SKM-1 (cell line): ENCODE measurements around the gene LRP11.
"Not testable (repeated sequence)": the region's sequence is repeated elsewhere in the genome, so short reads cannot be mapped to it uniquely, and the experiment has no call there.

ENCODE experiments used
- DNase-seq: peaks from one replicate; lab custom pipeline; 2025; ENCODE audit not compliant: unreplicated experiment; lab: John Stamatoyannopoulos, UW

The LRP11 gene

DNA sequence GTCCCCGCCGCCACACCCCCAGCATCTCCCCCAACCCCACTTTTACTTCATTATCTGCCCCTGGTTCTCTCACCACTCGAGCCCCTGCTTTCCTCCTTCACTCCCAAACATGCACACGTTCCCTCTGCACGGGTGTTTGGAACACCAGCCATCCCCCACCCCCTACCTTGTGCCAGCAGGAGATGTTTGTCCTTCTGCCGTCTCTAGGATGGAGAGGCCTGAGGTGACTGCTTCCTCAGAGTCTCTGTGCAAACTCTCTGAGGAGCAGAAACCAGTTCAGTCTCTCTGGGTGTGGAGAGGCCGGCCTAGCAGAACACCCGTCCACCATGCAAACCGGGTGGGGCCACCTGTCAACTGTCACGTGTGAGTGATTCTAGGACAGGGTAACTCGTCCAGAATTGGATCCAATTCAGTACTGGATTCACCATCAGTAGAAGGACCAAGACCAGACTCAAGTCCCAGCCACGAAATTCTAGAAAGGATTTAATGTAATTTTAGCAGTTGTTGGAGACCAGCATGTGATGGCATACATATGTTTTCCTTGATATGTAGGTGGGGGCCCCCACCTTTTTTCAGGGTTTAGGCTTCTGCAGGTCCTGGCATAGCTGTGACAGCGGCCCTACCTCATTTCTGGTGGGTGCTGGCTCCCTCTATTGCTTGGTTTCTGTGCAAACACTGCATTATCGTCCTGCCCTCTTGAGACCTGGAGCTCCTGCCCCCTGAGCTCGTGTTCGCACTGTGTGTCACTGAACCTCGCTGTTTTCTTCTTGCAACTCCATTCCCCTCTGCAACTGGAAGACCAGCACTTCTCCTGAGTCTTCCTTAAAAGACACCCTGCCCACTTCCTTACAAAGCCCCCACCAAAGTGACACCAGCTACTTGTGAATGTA is 33.9 kb upstream of the LRP11 start, which contains the start of gene RAET1E:
Gene RAET1E (minus strand): TSS at position 259 of the 890 bp plus-strand sequence. CDS start 7,212 bp downstream, outside the sequence.
- DNase-seq = no peak

- no peak for DNase-seq
Measured at GRCh38 chr6:149897015-149897697, 33.0 kb upstream of the LRP11 start.

GRCh38 chr6:149896491-149896890 is 32.3 kb upstream of the LRP11 start:
- DNase-seq = no peak

GRCh38 chr6:149895833-149896271 is 31.7 kb upstream of the LRP11 start:
- no peak for DNase-seq

DNA sequence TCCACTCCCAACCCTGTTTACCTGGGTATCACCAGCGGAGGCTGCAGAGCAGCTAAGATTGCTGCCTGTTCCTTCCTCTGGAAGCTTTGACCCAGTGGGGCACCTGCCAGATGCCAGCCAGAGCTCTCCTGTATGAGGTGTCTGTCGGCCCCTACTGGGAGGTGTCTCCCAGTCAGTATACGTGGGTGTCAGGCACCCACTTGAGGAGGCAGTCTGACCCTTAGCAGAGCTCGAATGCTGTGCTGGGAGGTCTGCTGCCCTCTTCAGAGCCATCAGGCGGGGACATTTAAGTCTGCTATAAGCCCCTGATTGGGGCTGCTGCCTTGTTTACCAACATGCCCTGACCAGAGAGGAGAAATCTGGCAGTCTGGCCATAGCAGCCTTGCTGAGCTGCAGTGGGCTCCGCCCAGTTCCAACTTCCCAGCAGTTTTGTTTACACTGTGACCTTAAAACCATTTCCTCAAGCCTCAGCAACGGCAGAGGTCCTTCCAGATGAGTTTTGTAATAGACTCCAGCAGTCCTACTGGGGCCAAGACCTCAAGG is 31.0 kb upstream of the LRP11 start:
- DNase-seq = no peak

DNA sequence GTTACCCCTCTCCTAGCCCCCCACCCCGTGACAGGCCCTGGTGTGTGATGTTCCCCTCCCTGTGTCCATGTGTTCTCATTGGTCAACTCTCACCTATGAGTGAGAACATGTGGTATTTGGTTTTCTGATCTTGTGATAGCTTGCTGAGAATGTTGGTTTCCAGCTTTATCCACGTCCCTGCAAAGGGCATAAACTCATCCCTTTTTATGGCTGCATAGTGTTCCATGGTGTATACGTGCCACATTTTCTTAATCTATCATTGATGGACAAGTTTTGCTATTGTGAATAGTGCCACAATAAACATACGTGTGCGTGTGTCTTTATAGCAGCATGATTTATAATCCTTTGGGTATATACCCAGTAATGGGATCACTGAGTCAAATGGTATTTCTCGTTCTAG is 27.7 kb upstream of the LRP11 start:
- DNase-seq = not testable (repeated sequence)

- no peak for DNase-seq
Measured at GRCh38 chr6:149891259-149891658, 27.1 kb upstream of the LRP11 start.

DNA sequence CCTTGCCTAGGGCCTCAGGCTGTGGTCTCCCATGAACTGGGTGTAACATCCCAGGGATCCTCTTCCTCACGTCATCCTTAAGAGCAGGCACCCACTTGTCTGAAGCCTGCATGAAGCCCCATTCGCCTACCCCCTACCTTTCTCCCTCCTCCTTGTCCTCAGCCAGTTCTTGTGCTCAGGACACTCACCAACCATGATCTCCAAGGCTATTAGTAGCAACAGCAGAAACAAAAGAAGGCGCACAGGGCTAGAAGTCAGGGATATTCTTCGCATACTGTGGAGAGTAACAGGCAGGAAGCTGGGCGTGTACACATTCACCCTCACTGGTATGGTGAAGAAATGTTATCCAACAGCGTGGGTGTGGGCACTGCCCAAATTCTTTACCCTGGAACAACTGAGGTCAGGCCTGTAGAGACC is 26.5 kb upstream of the LRP11 start:
- no peak for DNase-seq

GRCh38 chr6:149889326-149889725 is 25.2 kb upstream of the LRP11 start:
- no peak for DNase-seq

- DNase-seq = no peak
Measured at GRCh38 chr6:149888659-149889058, 24.5 kb upstream of the LRP11 start.

GRCh38 chr6:149888093-149888492 is 23.9 kb upstream of the LRP11 start:
- no peak for DNase-seq

DNA sequence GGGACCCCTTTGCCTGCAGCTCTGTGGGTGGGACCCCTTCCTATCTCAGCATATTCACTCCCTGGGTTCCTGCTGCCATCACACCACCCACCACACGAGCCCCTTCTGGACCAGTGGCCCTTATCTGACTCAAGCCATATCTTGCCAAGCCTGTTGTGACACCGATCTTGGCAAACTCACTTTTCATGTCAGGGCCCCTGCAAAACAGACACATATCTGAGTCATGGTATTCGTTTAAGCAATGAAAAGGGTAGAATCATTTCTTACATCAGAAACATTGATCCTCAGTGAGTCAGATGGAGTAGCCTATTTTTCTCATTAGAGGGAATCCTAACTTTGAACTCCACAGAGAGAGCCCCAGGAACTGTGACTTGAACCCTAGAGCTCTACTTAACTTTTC is 23.2 kb upstream of the LRP11 start:
- DNase-seq = no peak

- no peak for DNase-seq
Measured at GRCh38 chr6:149885888-149886287, 21.7 kb upstream of the LRP11 start.

GRCh38 chr6:149884617-149885016 is 20.5 kb upstream of the LRP11 start:
- no peak for DNase-seq

- DNase-seq = no peak
Measured at GRCh38 chr6:149884215-149884614, 20.1 kb upstream of the LRP11 start.

GRCh38 chr6:149881860-149882259 is 17.7 kb upstream of the LRP11 start:
- no peak for DNase-seq

DNA sequence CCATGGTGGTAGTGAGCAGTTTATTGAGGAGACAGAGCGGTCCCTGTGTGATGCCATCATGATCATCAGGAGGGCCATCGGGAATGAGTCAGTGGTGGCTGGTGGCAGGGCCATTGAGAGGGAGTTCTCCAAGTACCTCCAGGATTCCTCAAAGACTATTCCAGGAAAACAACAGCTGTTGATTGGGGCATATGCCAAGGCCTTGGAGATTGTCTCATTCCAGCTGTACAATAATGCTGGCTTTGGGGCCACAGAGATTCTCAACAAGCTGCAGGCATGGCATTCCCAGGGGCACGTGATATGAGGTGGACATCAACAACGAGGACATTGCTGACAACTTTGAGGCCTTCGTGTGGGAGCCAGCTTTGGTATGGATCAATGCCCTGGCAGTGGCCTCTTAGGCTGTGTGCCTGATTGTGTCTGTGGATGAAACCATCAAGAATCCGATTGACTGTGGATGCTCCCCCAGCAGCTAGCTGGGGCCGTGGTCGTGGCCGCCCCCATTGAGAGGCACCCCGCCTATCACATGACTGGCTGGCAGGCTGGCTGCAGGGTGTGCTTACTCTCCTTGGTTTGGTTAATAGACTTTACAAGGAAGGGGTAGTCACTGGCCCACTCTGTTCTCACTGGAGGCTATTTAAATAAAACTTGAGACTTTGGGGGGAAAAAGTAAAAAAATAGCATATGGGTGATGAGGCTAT is 17.1 kb upstream of the LRP11 start:
- no peak for DNase-seq

- no peak for DNase-seq
Measured at GRCh38 chr6:149877659-149878058, 13.5 kb upstream of the LRP11 start.

- no peak for DNase-seq
Measured at GRCh38 chr6:149876241-149876933, 12.2 kb upstream of the LRP11 start.

- no peak for DNase-seq
Measured at GRCh38 chr6:149872233-149872632, 8.1 kb upstream of the LRP11 start.

DNA sequence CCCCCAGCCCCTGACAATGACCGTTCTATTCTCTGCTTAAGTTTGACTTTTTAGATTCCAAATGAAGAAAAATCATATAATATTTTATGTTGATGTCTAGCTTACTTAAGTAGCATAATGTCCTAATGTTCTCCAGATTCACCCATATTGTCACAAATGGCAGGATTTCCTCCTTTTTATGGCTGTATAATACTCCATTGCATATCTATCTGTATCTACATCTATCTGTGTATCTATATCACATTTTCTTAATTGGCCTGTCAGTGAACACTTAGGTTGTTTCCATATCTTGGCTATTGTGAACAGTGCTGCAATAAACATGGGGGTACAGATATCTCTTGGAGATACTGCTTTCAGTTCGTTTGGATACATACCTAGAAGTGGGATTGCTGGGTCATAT is 7.0 kb upstream of the LRP11 start:
- DNase-seq = no peak
